ENCODE results near the gene CEBPG. TPM values are rescaled to one million over a fixed set of nuclear protein-coding genes. Genes with fewer than 3 reads are reported as not detected.

CEBPG gene
- total and polyA plus RNA-seq, 2 donors (not counting 1 experiment from before 2014, with no cell fraction given), result 12.5 to 24.2 TPM

DNA sequence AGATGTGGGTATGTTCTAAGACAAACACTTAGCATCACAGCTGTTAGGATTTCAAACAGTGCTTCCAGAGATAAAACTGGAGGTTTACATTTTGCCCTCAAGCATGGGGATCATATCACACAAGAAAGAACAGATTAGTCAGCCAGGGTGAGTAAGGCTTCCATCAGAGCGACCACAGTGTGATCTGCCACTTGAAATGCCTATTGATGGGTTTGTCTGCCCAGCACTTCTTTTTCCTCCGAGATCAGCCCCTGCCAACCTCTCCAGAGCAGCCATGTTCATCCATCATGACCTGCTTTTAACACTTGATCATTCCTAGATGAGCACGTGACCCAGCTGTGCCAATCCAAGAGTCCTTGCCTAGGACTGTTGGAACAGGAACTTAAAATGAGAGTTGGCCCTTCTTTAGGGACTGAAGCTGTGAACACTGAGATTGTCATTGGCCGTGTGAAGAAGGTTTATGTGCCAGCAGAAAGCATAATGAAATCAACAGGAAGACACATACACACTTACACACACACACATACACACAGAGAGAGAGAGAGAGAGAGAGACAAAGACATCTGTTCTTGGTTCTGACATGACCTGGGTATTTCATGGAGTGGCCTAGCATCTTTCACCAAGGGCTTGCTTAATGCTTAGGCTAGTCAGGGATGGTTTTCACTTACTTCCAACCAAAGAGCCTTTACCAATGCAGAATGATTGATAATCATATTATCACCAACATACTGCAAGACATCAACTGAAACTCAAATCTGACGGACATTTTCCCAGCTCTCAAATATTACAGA, 5.2 kb upstream of the CEBPG start:
- H3K9ac ChIP-seq (ENCODE audit: low read length), result no peak overlapping the region
- H3K9me3 Mint-ChIP-seq (ENCODE audit: insufficient read depth), result no peaks in the 10 kb centered on the region
- H3K4me2 ChIP-seq (replicated peaks; ENCODE audit: low read depth, low read length, poor library complexity, severe bottlenecking), result no peak overlapping the region
- ATAC-seq (ENCODE audit: low read depth) (no peak), DNase-seq (no peak)
- no peaks in the 10 kb centered on the region for H3K79me2 ChIP-seq (ENCODE audit: control insufficient read depth, insufficient read depth, low read length)
- no peak overlapping the region for H3K27ac Mint-ChIP-seq
- ChIA-PET POLR2A (interaction anchor here (0.6 kb wide), 1 partner anchor 1745 kb away, joined by 3 read pairs; no protein-coding TSS in a partner anchor), CTCF (interaction anchor here (1.0 kb wide), 1 partner anchor 12 kb away, joined by 3 read pairs; no protein-coding TSS in a partner anchor)
- H4K20me1 ChIP-seq (ENCODE audit: control insufficient read depth, insufficient read depth, low read length, poor library complexity, severe bottlenecking), result no peaks in the 10 kb centered on the region
- TF ChIP-seq CTCF (IDR thresholded peaks at IDR 0.05) (no peak), EZH2 (IDR thresholded peaks at IDR 0.05; ENCODE audit: borderline replicate concordance, insufficient read depth, low read depth, low read length, poor library complexity, severe bottlenecking) (no peak)
- intact Hi-C loops (cut with micrococcal nuclease), result no loop called here
- H2AFZ ChIP-seq (ENCODE audit: insufficient read depth, low read depth, low read length, poor library complexity, severe bottlenecking), result no peak overlapping the region
- no peak overlapping the region for H3K4me3 Mint-ChIP-seq
- H3K4me1 ChIP-seq (ENCODE audit: control insufficient read depth in 2 of 2, insufficient read depth in 2 of 2, low read length in 2 of 2), result peaks cover 6 to 12% of the 10 kb centered on the region in 2 donors
- no peaks in the 10 kb centered on the region for H3K9me3 ChIP-seq (ENCODE audit: control extremely low read depth in 1 of 3, control insufficient read depth in 2 of 3, insufficient read depth in 1 of 3, low read length in 2 of 3)
- WGBS (ENCODE audit: insufficient coverage), result 85% methylated on average over 2 of the region's 5 CpGs
- no peak overlapping the region for H3K27ac ChIP-seq (ENCODE audit: low read length in 2 of 2)
- H3K27me3 ChIP-seq (replicated peaks in 1 of 4; ENCODE audit: control extremely low read depth in 1 of 4, control insufficient read depth in 3 of 4, insufficient read depth in 4 of 4, low read length in 3 of 4), result peaks cover 0 to 7% (median 3%) of the 10 kb centered on the region in 4 experiments
- peaks cover 3% of the 10 kb centered on the region for H3K4me1 Mint-ChIP-seq
- H3K4me3 ChIP-seq (ENCODE audit: control extremely low read depth in 1 of 5, extremely low read depth in 1 of 5, insufficient read depth in 1 of 5, low read depth in 2 of 5, low read length in 4 of 5), result no peak overlapping the region
- H3K27me3 Mint-ChIP-seq, result peaks cover 14% of the 10 kb centered on the region
- H3K36me3 ChIP-seq (replicated peaks in 1 of 2; ENCODE audit: control extremely low read depth in 1 of 2, control insufficient read depth in 1 of 2, extremely low read depth in 1 of 2, insufficient read depth in 2 of 2, low read length in 1 of 2), result no peaks in the 10 kb centered on the region

GRCh38 chr19:33370783-33371182, 2.7 kb upstream of the CEBPG start:
- Histone ChIP-seq H4K20me1 (ENCODE audit: control insufficient read depth, insufficient read depth, low read length, poor library complexity, severe bottlenecking) (peaks cover 17% of the 10 kb centered on the region), H3K79me2 (ENCODE audit: control insufficient read depth, insufficient read depth, low read length) (peaks cover 18% of the 10 kb centered on the region), H3K27ac (ENCODE audit: low read length in 2 of 2) (no peak overlapping the region), H3K27me3 (replicated peaks in 1 of 4; ENCODE audit: control extremely low read depth in 1 of 4, control insufficient read depth in 3 of 4, insufficient read depth in 4 of 4, low read length in 3 of 4) (peaks cover 0 to 7% (median 3%) of the 10 kb centered on the region in 4 experiments), H3K36me3 (replicated peaks in 1 of 2; ENCODE audit: control extremely low read depth in 1 of 2, control insufficient read depth in 1 of 2, extremely low read depth in 1 of 2, insufficient read depth in 2 of 2, low read length in 1 of 2) (no peaks in the 10 kb centered on the region), H3K9ac (ENCODE audit: low read length) (no peak overlapping the region), H3K9me3 (ENCODE audit: control extremely low read depth in 1 of 3, control insufficient read depth in 2 of 3, insufficient read depth in 1 of 3, low read length in 2 of 3) (no peaks in the 10 kb centered on the region), H3K4me1 (ENCODE audit: control insufficient read depth in 2 of 2, insufficient read depth in 2 of 2, low read length in 2 of 2) (peaks cover 19 to 24% of the 10 kb centered on the region in 2 donors), H2AFZ (ENCODE audit: insufficient read depth, low read depth, low read length, poor library complexity, severe bottlenecking) (no peak overlapping the region), H3K4me3 (ENCODE audit: control extremely low read depth in 1 of 5, extremely low read depth in 1 of 5, insufficient read depth in 1 of 5, low read depth in 2 of 5, low read length in 4 of 5) (no peak overlapping the region), H3K4me2 (replicated peaks; ENCODE audit: low read depth, low read length, poor library complexity, severe bottlenecking) (no peak overlapping the region)
- no peak for TF ChIP-seq CTCF (IDR thresholded peaks at IDR 0.05)
- no peak for TF ChIP-seq EZH2 (IDR thresholded peaks at IDR 0.05; ENCODE audit: borderline replicate concordance, insufficient read depth, low read depth, low read length, poor library complexity, severe bottlenecking)
- Mint-ChIP-seq H3K4me3 (no peak overlapping the region), H3K4me1 (peaks cover 20% of the 10 kb centered on the region), H3K27ac (no peak overlapping the region), H3K9me3 (ENCODE audit: insufficient read depth) (no peaks in the 10 kb centered on the region), H3K27me3 (peaks cover 9% of the 10 kb centered on the region)
- ChIA-PET POLR2A (no interaction called here), CTCF (interaction anchor here (1.2 to 1.6 kb wide), 3 partner anchors 68 to 194 kb away, joined by 3 to 4 read pairs (median 3); no protein-coding TSS in a partner anchor)
- ATAC-seq (ENCODE audit: low read depth) (no peak), DNase-seq (no peak)
- intact Hi-C loops (cut with micrococcal nuclease), result loop anchor here (5.0 kb wide), 1 partner anchor 902 kb away; no protein-coding TSS in a partner anchor
- 100% methylated on average over 1 of the region's 4 CpGs for WGBS (ENCODE audit: insufficient coverage)

Data from B cell (primary cell).